Non-pigmented ciliary epithelial cell (primary cell): ENCODE results near the gene PGBD1.

Experiments
- DNase-seq: peaks from one replicate; pipeline ENCODE4 v3.0.0-alpha.2; 2010; ENCODE audit warnings: low read depth

Gene PGBD1

DNA sequence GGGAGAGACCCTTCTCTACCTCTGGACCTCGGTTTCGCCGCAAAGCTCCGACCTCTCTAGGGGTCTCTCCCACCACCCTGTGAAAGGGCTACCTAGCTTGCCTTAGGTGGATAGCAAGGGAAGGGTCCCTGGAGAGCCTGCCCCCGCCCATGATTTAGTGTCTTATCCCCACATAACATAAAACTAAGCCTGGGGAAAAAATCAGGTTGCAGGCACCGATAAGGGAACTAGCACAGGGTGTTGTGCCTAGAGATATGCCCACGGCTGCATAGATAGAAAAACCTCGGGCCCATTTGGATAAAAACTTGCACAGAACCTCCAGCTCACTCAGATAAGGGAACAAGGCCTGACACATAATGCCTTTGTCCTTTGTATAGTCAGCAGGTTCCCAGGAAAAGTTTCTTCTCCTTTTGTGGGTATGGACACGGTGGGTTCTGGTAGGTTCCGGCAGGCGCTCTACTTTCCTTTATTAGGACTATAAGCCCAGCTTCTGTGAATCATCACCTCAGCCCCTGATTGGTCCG is 53.7 kb downstream of the PGBD1 start:
- DNase-seq = no peak

- peak; percentile 99 for DNase-seq
These were observed 54.4 kb downstream of the PGBD1 start, which contains the start of gene ZSCAN31 for GRCh38 chr6:28335564-28336283. Gene ZSCAN31 (minus strand): TSS chr6:28336148. CDS start chr6:28329683, 6,465 bp downstream.

GRCh38 chr6:28336284-28337120 is 55.1 kb downstream of the PGBD1 start:
- DNase-seq = no peak

DNA sequence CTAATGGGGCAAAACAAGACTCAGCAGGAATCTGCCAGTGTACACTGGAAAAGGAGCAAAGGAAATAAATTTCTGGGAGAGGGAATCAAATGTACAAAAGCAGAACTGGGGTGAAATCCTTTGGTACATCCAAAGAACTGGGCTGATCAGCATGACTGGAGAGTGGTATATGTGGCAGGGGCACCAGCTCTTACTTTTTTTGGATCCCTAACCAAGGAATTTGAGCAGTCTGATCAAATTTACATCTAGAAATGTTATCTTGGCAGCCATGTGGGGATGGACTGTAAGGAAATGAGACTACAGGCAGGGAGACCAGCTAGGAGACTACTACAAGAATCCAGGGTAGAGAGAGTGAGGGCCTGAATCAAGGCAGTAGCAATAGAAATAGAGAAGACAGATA is 55.7 kb downstream of the PGBD1 start:
- DNase-seq = no peak

- no peak for DNase-seq
These were observed 59.1 kb downstream of the PGBD1 start for GRCh38 chr6:28340310-28341095.

DNA sequence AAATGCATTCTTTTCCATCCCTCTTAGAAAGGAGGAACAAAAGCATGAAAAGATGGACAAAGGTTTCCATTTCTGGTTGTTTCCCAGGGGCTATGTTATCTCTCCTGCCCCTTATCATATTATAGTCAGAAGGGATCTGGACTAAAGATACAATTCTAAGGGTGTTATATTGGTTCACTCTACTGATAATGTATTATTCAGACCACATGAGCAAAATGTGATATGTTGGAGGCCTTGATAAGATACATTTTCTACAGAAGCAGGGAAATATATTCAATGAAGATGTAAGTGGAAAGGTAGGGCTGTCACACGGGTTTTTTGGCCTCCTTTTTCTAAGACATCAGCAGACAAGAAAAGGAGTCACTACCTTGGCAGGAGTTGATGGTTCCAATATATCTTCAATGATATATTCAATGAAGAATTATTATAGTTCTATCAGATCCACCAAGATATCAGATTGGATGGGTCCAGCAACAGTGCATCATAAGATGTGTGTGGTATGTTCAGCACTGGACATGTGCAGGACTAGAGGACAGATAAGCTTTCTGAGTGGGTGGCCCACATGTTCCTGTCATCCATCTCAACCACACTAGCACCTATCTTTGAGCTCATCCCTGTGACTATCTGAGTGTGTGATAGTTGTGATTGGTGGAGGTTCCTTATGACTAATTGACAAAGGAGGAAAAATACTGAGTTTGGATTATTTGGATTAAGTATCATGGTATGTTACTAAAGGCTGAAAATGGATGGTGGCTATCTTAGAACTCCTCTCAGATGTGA is 62.7 kb downstream of the PGBD1 start:
- DNase-seq = no peak

- no peak for DNase-seq
These were observed 63.8 kb downstream of the PGBD1 start for GRCh38 chr6:28345201-28345600.

- DNase-seq = no peak
These were observed 65.7 kb downstream of the PGBD1 start for GRCh38 chr6:28347119-28347518.

GRCh38 chr6:28349344-28349891 is 68.0 kb downstream of the PGBD1 start:
- DNase-seq = no peak

GRCh38 chr6:28349892-28350737 is 68.7 kb downstream of the PGBD1 start, which contains the start of gene ZKSCAN3:
Gene ZKSCAN3 (plus strand): TSS chr6:28349947. CDS start chr6:28359587, 9,640 bp downstream.
- no peak for DNase-seq

DNA sequence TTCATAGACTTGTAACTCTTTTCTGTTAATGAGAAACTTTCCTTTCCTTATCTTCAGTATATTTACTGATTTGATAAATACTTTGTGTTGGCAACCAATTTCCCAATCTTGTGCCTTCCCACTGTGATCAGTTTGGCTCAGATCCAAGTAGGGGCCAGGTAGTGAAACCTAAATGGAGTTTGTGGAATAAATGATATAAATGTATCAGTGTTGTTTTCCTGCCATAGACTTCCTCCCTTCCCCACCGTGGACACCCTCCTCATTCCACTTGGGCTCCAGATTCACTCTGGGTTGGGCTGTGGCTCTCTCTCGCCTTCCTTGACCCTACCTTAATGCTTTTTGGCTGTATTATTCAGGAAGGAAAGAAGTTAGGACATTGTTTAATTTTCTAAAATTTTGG is 69.7 kb downstream of the PGBD1 start:
- DNase-seq = no peak

- no peak for DNase-seq
These were observed 70.1 kb downstream of the PGBD1 start for GRCh38 chr6:28351493-28351925.
